Mammary epithelial cell (primary cell): ENCODE data around the gene DMBX1.

Experiments
- EZH2 ChIP-seq: IDR thresholded peaks from 2 replicates; pipeline ENCODE4 v1.6.1; 2012; ENCODE audit warnings: low read length, inconsistent platforms, borderline replicate concordance
- TF ChIP-seq, protein P1 (sequence below), 2 donors: IDR thresholded peaks in 1 of 2; conservative IDR thresholded peaks in 1 of 2; 2 replicates each; pipeline ENCODE4 v1.5.1; 2011 to 2012; ENCODE audit warnings: inconsistent platforms in 2 of 2, low read length in 2 of 2, mild to moderate bottlenecking in 2 of 2, control low read depth in 1 of 2, low read depth in 1 of 2; ENCODE audit not compliant: insufficient read depth in 1 of 2; ENCODE audit errors: extremely low read depth in 1 of 2

GRCh38 chr1:46492871-46493270, 3.2 kb downstream of the DMBX1 start:
- TF ChIP-seq, protein P1, sequence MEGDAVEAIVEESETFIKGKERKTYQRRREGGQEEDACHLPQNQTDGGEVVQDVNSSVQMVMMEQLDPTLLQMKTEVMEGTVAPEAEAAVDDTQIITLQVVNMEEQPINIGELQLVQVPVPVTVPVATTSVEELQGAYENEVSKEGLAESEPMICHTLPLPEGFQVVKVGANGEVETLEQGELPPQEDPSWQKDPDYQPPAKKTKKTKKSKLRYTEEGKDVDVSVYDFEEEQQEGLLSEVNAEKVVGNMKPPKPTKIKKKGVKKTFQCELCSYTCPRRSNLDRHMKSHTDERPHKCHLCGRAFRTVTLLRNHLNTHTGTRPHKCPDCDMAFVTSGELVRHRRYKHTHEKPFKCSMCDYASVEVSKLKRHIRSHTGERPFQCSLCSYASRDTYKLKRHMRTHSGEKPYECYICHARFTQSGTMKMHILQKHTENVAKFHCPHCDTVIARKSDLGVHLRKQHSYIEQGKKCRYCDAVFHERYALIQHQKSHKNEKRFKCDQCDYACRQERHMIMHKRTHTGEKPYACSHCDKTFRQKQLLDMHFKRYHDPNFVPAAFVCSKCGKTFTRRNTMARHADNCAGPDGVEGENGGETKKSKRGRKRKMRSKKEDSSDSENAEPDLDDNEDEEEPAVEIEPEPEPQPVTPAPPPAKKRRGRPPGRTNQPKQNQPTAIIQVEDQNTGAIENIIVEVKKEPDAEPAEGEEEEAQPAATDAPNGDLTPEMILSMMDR (conservative IDR thresholded peaks at IDR 0.05 in 1 of 2, IDR thresholded peaks at IDR 0.05 in 1 of 2; ENCODE audit: extremely low read depth in 1 of 2, insufficient read depth in 1 of 2, low read depth in 1 of 2, low read length in 2 of 2) = no peak
- no peak for TF ChIP-seq EZH2
